GM19023 (cell line): ENCODE data around the gene IFI27.
"Not testable (repeated sequence)": the region's sequence is repeated elsewhere in the genome, so short reads cannot be mapped to it uniquely, and the experiment has no call there.

ENCODE experiments used
- ATAC-seq: cut with Tn5 transposase; IDR thresholded peaks from one replicate; pipeline ENCODE4 v1.9.1; 2021; ENCODE audit warnings: mild to moderate bottlenecking, moderate library complexity; ENCODE audit not compliant: unreplicated experiment

The IFI27 gene

DNA sequence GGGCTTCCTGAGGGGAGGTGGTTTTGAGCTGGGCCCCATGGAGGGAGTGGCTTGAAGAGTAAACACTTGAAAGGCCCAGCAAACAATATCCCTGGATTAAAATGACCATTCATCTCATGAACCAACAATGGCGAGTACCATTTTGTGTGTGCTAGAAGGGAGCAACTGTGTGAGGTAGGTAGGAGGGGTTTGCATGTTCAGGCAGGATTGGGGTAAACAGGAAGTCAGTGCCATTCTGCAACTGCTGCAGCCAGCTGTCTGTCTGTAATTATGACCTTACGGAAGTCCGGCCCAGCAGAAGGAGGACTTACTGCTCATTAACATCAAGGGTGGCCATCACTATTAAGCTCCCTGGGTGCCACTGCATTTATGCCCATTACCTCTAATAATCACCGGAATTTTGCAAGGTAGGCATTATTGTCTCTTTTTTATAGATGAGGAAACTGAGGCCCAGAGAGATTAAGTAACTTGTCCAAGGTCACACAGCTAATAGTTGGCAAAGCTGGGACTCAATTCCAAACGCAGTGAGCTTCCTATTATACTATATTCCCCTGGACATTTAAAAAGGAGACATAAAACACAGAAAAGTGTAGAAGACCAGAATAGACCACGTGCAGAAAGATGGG, 35.5 kb downstream of the IFI27 start:
- no peak for ATAC-seq

DNA sequence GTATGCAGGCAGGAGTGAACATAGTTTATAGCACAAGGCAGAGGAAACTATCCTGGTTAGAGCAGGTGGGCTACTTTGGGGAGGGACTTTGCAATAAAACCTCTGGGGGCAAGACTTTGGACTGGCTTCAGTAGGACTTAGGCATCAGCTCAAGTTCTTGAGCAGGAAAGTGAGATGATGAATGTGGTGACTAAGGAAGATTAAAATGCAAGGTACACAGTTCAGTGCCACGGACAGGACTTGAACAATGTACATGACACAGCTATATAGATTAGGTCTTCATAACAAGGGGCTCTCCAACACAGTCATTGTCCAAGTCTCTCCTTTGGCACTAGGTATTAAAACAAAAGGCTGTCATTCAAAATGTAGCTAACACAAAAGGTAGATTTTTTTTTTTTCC, 42.1 kb downstream of the IFI27 start:
- no peak for ATAC-seq

DNA sequence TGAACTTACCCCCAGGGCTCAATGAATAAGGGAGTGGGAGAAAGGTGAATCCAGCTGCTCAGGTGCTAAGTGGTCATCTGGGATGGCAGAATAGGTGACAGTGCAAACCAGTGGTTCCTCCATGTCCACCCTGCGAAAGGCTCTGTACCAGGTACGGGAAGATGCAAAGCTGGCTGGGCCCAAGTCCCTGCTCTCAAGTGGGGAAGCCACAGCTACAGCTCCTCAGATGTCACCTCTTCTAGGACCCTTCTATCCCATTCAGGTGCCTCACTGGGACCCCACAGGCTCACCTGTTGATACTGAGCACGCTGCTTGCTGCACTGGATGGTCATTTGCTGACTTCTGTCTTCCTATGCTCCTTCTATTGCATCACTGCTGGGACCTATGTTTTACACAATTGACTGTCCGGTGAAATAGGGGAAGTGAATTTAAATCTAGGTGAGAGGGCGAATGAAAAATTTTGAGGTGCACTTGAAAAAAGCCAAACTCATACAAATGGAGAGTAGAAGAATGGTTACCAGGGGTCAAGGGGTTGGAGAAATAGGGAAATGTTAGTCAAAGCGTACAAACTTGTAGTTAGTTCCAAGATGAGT, 43.3 kb downstream of the IFI27 start:
- no peak for ATAC-seq

DNA sequence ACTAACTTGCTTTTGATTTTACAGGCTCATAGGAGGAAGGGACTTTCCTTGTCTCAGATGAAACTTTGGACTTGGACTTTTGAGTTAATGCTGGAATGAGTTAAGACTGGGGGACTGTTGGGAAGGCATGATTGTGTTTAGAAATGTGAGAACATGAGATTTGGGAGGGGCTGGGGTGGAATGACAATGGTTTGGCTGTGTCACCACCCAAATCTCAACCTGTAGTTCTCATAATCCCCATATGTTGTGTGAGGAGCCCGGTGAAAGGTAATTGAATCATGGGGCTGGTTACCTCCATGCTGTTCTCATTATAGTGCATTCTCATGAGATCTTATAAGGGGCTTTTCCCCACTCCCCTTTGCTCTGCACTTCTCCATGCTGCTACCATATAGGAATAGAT, 45.6 kb downstream of the IFI27 start:
- ATAC-seq, result not testable (repeated sequence)

DNA sequence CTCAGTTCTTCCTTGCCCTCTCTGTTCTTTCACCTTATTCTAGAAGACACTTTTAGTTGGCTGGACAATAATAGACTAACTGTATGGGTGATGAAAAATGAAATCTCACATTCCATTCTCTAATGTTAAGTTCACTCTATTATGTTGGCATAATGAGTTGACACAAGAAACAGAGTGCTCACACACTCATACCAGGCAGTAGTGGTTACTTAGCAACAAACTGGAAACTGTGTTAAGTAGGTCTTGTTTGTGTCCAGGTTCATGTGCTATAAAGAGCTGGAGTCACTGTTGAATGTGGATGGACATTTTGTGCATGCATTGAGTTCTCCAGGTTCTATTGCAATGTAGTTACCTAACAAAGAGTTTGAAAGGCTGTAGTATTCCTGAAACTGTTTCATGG, 46.7 kb downstream of the IFI27 start:
- no peak for ATAC-seq

DNA sequence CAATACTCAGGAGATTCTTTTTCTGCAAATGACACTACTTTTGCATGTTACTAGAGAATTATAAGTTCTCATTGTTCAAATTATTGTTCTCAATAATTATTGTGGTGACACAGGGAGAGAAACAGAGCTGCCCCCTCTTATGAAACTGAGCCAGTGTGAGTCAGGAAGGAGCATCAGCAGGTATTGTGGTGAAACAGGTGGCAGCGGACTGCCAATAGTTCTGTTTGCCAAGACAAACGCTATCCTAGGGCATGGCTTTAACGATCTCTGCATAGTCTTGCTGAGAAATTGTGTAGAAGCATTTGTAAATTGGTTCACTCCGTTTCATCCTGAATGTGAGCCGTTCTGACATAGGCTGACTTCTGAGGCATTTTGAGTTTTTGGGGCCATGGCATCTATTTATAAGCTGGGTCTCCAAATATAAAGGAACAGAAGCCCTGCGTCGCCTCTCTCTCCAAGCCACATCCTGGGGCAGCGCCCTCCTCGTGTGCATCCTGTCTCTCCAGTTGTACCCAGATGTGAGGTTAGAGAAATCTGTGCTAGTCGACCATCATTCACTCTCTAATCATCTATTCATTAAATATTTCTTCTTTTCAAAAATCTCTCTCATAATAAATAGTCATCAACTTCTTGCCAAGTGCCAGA, 47.8 kb downstream of the IFI27 start:
- no peak for ATAC-seq

DNA sequence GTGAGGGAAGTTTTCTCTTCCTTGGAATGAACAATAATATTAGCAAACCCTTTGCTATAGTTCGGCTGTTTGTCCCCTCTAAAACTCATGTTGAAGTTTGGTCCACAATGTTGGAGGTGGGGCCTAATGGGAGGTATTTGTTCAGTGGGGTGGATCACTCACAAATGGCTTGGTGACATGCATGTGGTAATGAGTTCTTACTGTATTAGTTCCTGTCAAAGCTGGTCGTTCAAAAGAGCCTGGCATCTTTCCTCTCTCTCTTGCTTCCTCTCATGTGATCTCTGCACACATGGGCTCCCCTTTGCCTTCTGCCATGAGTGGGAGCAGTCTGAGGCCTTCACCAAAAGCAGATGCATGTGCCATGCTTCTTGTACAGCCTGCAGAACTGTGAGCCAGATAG, 50.5 kb downstream of the IFI27 start:
- no peak for ATAC-seq

DNA sequence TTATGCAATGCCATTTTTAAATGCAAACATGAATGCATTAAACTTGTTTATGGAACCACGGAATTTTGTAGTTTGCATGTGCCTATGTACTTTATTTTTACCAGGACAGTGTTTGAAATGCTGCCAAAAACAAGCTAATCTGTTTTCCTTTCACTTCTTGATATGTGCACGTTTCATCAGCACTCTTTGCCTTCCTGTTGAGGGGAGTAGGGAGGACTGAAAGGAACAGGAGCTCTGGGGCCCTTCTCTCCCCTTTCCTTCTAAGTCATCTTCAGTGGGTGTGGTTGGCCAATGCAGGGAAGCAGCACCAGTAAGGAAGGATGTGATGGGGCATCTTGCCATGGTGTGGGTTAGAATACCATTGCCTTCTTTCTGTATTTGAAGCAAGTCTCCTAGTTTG, 51.4 kb downstream of the IFI27 start:
- no peak for ATAC-seq

DNA sequence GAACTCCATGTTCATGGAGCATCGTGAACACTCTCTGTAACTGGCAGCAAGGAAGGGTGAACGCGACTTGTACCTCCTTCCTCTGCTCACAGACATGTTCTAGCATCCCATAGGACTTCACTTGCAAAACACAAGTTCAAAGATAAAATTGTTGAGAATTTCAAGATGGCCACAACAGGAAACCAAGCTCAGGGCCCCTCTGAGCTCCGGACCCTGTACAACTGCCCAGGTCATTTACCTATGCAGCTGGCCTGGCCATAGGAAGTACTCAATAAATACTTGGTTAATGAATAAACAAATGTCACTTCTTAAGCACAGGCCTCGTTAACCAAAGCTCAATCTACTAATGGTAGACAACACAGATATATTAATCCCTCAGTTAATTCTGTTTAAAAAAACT, 51.9 kb downstream of the IFI27 start:
- no peak for ATAC-seq

DNA sequence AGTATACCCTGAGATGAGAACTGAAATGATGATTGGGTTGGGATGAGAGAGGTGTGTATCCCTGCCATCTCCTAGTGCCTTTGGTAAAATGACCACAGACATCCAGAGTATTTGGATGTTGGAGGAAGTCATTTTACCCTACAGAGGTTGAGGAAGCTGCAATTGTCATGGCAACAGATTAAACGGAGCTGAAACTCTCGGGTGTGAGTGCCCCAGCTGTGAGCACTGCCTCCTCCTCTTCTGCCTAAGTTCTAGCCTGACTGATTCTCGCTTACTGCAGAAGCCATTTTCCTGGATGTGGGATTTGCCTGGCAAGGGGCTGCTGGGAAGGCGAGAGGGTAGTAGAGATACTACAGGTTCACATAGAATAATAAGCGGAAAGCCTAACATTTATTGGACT, 53.3 kb downstream of the IFI27 start:
- no peak for ATAC-seq

DNA sequence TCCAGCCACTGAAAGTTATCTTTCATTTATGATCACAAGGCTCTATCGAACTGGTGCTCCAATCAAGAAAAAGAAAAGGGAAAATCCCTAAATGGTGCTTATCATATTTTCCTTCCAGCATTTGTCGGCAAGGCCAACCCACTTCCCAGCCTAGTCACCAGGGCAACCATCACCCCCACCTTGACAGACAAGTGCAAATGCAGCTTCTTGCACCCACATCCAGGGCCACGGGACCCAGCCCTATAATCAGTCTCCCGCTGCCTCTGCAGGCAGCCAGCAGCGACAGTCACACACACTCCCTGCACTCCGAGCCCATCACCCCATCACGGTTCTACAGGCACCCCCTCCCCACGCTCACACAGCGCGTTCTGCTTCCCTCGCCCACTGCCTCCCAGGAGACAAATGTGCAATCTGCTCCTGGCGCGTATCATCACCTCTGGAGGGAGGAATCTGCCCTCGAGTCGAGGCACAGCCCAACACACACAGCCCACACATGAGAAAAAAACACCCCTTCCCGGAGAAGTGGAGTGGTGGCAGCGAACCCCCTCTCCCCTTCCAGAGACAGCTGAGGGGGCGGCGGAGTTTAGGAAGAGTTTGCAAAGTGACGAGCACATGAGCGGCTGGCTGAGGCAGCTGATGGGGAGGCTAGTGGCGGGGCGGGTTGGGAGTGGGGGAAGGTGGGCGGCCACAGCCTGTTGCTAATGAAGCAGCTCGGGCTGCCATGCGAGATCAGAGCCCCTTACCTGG, 54.3 kb downstream of the IFI27 start:
- no peak for ATAC-seq

DNA sequence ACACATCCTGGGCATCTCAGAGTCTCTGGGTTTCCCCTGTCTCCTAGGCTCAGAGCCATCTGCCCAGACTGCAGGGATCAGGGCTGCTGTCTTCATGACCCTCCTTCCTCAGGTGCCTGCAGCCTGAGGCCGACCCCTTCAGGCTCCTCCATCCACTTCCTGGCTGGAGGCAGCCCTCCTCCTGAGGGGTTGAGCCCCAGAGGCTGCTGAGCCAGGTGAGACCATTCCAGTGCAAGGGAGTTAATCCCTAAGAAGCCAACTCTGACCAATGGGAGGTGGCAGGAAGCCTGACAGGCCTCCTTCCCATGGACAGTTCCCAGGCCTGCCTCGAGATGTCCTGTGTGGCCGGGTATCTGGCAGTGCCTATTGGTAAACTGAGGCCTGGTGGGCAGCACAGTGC, 55.2 kb downstream of the IFI27 start:
- no peak for ATAC-seq
